ENCODE results near the gene TBL1X.
"Not testable (repeated sequence)": the region's sequence is repeated elsewhere in the genome, so short reads cannot be mapped to it uniquely, and the experiment has no call there.

TBL1X gene
- 35.6 to 48.1 (median 36.6) reads per million in 4 donors for total RNA-seq

DNA sequence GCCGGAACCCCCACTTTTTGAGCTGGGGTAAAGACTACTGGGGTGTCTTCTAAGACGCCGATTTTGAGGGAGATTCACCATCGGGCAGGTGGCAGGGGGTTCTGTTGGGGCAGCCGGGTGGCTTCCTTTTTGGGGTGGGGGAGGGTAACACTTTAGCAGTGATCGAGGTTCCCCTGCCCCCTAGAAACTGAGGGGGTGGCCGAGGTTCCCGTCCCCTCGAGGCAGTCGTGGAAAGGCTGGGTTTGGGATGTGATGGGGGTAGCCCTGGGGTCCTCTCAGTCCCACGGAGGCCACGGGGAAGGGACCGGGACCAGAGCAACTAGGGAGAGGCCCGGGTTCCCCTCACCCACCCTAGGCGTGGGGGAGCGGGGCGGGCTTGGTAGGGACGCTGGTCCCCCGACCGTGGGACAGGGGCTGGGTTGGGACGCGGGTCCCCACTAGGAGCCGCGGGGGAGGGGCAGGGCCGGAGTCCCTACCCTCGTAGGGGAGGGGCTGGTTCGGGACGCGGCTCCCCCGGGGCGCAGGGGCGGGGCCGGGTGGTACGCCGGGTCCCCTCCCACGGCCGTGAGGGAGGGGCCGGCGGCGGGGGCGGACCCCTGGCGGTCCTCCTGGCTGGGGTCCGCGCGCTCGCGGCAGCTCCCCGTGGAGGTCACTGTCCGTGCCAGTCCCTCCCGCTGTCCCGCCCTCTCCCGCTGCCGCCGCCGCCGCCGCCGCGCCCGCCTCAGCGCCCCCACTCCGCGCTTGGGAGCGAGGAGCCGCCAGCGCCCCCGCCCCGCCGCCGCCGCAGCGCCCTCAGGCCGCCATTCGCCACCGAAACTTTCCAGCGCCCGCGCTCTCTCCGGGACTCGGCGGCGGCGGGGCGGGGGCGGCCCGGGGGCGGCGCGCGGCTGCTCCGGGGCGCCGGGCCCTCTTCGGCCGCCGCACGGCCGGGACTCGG lies at the start of gene TBL1X:
TBL1X (plus strand) TSS at position 624 of the 937 bp plus-strand sequence. CDS start 188,529 bp downstream, outside the sequence.
- DNase-seq = peak in 4 of 5 donors; percentile 19 to 72 (median 38)

DNA sequence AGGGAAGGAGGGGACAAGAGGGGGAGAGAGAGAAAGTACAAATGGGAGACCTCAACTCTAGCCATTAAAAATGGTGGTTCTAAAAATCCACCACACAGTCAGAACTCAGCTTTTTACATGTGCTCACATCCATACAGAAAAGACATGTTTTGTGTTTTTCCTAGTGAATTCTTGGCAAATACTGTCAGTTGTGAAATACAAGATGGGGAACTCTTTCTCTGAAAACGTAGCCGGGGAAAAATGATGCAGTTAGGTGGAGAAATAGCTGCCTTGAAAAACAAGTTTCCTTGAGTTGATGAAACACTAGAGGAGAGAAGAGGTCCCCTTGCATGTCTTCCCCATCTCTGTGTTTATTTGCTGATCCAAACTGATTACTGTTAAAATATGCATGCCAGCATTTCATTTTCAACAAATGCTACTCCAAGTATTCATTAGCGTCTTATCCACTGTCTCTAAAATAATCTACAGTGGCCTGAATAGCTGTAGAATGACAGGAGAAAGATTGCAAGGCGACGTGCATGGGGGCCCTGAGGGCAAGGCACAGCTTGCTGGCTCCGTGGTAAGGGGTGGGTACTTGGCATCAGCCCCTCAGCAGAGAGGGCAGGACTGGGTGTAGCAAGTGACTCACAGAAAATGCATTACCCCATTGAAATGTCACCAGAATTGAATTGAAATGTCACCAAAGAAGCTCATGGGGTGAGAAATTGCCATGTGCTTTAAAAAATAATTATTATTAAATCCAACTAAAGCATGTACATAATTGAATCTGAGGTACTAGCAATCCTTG lies 48.1 kb upstream of the TBL1X start:
- no peak for DNase-seq

DNA sequence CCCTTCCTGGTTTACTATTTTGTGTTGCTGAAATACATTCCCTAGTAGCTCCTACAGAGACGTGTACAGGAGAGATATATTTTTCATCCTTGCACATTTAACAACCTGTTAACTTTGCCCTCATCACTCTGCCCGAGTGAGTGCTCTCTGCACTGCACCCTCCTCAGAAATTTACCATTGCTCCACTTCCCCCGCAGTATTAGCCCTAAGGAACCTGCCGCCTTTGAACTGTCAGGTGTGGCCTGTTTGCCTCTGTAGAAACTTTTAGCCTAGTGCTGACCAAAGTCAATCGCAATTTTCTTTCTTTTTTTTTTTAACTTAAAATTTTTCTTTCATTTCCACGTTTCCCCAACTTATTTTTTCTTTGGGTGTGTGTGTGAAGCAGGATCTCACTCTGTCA lies 46.6 kb upstream of the TBL1X start:
- DNase-seq = no peak

DNA sequence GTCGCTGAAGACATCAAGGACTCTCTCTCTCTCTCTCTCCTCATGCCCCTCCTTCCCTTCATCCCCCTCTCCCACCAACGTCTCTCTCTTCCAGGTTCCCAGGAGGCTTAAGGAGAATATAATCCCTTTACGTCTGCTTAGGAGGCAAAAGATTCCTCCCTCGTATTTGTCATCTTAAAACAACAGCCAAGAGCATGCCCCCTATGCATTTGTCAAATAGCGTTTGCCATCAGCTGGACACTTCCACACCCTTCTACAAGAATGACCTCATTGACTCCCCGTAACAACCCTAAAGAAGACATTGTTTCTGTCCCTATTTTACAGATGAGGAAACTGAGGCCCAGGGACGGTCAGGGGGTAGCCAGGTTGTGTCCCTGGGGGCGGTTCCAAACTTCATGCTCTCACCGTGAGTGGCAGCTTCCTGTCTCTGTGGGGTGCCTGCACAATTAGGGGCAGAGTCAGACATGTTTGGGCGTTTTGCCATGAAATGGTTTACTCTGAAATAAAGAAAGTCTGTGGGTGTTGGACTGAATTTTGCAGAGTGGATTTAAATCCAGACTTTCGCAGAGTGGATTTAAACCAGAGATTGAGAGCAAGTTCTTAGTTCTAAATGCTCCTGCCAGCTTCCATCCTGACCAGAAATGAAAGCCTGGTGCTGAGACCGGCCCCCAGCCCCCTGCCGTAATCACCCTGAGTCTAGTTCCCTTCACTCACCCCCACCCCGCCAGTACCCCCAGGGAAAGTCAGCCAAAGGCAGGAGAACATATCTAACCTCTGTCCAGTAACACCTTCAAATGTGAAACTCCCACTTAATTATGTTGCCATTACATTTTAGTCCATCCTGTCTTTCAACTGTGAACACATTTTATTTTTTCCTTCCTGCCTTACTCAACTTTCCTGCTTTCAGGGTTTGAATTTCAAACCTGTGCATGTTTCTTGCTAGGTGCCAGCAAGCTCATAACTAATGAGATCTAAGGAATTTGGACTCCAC lies 44.3 kb upstream of the TBL1X start:
- DNase-seq = no peak

DNA sequence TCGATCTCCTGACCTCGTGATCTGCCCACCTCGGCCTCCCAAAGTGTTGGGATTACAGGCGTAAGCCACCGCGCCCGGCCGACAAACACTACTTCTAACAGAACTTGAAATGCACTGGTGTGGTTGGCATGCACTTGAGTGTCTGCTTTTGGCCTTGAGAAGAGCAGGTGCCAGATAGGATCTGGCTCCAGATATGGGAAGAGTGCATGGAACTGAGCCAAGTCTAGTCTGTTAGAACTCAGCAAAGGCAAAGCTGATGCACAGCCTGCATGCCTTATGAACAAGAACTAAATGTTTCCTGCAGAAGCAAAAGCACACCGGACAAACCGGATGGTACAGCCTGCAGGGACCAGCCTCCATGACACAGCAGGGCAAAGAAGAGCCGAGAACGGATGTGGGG lies 35.1 kb upstream of the TBL1X start:
- DNase-seq = no peak

DNA sequence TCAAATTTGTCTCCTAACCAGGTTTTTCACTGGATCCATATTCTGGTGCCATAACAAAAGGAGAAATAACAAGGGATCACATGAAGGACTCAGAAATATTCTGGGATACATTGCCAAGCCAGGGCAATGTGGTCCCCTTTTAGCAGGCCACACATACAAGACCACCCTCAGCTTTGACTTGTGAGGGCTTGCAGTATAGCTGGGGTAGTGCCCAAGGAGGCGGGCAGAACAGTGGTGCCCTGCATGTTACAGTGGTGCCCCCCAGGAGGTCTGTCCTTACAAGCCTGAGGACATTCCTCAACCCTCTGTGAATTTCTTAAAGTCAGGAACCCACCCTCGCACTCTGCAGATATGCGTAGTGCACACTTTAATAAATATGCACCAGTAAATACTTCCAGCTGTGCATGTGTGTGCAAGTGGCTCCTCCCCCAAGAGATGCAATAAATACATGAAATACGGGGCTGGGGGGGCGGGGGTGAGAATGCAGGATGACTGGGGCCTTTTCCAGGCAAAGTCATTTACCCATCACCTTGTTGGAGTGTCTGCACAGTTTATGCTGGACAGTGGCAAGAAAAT lies 34.4 kb upstream of the TBL1X start:
- no peak for DNase-seq

DNA sequence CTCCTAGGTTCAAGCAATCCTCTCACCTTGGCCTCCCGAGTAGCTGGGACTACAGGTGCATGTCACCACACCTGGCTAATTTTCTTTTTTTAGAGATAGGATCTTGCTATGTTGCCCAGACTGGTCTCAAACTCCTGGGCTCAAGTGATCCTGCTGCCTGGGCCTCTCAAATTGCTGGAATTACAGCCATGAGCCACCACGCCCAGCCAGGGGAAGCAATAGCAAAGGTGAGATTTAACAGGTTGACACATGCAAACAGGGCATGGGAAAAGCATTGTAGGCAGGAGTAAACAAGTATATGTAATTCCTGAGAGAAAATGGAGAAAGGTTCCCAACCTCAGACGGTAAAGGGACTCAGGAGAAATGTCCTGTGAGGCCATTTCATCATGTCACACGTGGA lies 33.6 kb upstream of the TBL1X start:
- DNase-seq = no peak

DNA sequence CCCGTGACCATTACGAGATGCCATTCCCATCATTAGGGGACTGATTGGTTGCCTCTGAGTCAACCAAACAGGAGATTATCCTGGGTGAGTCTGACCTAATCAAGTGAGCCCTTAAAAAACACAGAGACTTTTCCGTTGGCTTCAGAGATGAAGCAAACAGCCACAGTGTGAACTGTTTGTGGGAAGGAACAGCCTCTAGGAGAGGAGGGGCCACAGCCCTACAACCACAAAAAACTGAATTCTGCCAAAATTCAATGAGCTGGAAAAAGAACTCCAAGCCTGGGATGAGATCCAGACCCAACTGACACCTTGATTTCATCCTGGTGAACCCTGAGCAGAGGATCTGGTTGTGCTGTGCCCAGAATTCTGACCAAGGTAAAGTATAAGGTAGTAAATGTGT lies 31.3 kb upstream of the TBL1X start:
- DNase-seq = no peak

DNA sequence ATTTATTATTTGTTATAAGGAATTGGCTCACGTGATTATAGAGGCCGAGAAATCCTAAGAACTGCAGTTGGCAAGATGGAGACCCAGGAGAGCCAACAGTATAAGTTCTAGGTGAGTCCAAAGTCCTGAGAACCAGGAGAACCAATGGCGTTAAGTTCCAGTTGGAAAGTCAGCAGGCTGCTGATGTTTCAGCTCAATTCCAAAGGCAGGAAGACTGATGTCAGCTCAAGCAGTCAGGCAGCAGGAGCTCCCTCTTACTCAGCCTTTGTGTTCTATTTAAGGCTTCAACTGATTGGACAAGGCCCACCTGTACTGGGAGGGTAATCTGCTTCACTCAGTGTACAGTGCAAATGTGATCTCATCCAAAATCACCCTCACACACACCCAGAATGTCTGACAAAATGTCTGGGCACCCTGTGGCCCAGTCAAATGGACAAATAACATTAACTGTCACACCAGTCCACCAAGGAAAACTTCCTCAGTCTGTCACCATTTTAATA lies 30.8 kb upstream of the TBL1X start:
- DNase-seq = no peak

DNA sequence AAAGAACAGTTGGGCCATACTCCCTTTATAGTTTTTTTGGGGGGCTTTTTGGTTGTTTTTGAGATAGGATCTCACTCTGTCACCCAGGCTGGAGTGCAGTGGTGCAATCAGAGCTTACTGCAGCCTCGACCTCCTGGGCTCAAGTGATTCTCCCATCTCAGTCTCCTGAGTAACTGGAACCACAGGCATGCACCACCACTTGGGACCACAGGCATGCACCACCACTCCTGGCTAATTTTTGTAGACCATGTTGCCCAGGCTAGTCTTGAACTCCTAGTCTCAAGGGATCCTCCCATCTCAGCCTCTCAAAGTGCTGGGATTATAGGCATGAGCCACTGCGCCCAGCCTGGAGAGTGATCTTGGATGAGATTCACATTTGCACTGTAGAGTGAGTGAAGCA lies 29.8 kb upstream of the TBL1X start:
- DNase-seq = not testable (repeated sequence)

DNA sequence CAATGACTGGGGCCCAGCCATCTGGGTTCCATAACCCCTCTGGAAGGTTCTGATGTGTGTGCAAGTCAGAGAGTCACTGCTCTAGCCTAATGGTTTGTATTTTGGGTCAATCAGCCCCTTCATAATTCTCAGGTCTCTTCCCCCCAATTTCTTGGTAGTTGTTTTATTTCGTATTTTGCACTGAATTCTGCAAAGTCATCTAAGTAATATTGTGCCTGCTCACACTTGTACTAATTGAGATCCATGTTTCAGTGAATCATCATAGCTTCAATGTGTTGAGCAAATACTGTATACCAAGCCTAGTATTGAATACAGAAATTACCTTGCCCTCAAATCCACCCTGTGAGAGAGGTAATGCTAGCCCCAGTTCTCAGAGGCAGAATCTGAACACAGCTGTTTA lies 28.0 kb upstream of the TBL1X start:
- no peak for DNase-seq

DNA sequence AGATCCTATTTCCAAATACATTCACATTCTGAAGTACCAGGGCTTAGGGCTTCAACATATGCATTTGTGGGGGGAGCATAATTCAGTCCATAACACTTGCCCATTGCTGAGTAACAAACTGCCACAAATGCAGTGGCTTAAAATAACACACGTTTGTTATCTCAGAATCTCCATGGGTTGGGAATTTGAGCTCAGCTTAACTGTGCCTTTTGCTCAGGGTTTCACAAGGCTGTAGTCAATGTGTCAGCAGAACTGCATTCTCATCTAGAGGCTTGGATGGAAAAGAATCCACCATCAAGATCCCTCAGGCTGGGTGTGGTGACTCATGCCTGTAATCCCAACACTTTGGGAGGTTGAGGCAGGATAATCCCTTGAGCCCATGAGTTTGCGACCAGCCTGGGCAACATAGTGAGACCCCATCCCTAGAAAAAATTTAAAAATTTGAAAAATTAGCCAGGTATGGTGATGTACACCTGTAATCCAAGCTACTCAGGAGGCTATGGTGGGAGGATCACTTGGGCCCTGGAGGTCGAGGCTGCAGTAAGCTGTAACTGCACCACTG lies 25.8 kb upstream of the TBL1X start:
- no peak for DNase-seq

DNA sequence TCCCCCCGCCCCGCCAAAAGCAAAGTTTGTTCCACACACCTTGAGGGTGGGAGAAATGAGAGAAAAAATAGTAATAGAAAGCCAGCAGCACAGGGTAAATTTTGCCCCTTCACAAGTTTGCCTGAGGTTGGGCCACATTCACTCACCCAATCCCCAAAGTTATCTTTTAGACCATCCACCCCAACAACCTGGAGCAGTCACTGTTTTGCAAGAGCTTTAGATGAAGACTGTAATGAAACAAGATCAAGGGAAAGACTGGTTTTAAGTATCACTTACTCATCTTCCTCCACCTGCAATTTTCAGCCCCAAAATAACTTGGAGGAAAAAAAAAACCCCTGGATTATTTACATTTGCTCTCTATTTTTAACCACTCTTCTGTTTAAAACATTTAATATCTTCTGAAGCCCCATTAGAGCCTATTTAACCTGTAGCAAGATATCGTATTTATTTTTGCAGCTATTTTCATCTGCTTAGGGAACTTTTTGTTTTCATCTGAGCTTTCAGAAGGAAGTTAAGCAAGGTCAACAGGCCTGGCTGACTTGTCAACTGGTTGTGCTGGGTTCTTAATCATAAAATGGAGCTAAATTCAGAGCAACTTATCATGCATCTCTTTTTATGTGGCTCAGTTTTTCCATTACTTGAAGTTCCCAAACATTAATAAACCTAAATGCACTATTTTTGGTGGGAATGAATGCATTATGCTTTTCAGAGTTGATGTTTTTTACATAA lies 24.6 kb upstream of the TBL1X start:
- no peak for DNase-seq

DNA sequence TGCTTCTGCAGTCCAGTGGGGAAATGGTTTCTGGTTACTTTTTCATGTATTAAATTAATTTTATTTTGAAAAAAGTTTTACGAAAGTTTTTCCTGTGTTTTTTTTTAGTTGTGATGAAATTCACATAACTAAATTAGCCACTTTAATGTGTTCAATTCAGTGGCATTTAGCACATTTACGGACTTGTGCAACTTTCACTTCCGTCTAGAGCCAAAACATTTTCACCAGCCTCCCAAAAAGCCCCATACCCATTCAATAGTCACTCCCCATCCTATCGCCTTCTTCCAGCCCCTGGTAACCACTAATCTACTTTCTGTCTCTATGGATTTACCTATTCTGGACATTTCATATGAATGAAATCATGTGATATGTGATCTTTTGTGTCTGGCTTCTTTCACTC lies 22.8 kb upstream of the TBL1X start:
- DNase-seq = no peak

DNA sequence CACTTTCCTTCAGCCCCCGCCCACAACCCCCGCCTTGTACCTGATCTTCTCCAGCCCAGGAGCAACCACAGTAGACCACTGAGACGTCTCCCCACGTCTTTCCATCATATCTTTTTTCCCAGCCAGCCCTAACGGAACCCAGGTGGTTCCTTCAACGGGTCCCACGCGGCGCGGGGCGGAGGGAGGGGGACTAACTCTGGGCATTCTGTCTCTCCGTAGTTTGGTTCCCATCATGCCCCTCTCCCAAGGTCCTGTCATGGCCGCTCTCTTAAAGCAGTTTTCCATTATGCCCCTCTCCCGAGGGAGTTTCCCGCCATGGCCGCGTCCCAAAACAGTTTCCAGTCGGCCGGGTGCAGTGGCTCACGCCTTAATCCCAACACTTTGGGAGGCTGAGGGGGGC lies 21.5 kb upstream of the TBL1X start:
- DNase-seq = no peak

DNA sequence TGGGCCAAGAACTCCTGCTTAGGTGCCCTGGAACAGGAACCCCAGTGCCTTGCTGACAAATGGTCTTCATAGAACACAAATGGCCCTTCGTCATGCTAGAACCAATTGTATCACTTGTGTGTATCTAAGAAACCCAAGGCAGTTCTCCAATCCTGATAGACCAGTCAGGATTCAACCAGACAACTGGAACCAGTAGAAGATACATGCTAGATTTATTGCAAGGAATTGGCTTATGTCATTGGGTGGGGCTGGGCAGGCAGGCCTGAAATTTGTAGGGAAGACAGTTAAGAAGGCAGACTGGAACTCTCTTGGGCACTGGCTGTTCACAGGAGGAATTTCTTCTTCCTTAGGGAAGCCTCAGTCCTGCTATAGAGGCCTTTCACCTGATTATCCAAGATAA lies 17.0 kb upstream of the TBL1X start:
- DNase-seq = no peak

DNA sequence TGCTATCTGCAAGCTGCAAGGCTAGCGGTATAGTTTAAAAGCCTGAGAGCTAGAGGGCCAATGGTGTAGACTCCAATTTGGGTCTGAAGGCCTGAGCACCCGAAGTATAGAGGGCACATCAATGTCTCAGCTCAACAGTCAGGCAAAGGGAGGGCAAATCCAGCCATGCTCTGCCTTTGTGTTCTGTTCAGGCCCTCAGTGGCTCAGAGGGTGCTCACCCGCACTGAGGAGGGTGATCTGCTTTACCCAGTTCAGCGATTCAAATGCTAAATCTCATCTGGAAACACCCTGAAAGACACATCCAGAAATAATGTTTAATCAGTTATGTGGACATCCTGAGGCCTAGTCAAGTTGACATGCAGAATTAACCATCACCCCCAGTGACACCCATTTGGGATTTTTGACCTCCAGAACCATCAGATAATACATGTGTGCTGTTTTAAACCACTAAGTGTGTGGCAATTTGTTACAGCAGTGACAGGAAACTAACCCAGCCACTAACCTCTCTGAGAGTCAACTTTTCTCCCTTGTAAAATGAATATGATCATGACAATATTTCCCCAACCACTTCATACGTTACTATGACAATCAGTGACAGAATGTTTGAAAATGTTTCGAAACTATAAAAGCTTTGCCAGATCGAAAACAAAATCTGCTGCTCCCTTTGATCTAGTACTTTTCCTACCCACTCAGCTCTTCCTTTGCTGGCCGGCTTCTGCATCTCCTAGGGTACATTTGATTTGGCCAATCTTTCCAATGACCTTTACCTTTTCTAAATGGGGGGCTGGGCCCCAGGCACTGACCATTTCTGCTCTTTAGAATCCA lies 8.4 kb upstream of the TBL1X start:
- DNase-seq = peak in 2 of 5 donors; percentile 4 to 85

DNA sequence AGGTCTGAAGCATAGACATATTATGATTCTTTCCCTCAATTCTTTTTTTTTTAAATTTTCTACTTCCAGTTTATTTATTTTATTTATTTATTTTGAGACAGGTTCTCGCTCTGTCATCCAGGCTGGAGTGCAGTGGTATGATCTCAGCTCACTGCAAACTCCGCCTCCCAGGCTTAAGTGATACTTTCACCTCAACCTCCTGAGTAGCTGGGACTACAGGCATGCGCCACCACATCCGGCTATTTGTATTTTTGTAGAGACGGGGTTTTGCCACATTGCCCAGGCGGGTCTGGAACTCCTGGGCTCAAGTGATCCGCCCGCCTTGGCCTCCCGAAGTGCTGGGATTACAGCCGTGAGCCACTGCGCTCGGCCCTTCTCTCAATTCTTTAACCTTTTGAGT lies 6.8 kb upstream of the TBL1X start:
- not testable (repeated sequence) for DNase-seq

DNA sequence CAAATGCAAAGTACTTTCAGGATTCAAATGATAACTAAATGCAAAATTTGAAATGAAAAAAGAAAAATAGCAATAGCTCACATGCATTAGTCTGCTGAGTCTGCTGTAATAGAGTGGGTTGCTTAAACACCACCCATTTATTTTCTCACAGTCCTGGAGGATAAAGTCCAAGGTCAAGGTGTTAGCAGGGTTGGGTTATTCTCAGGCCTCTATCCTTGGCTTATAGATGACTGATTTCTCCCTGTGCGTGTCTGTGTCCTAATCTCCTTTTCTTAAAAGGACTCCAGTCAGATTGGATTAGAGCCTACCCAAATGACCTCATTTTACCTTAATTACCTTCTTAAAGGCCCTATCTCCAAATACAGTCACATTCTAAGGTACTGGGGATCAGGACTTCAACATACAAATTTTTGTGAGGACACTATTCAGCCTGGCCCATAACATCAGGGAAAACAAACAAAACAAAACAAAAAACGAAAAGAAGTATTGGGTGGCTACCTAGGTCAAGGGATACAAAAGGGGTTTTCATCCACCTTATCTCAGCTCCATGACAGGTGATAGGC lies 6.3 kb upstream of the TBL1X start:
- no peak for DNase-seq
